HG02759 (cell line): ENCODE measurements around the gene TM2D3.

Experiments used
- ATAC-seq: cut with Tn5 transposase; IDR thresholded peaks from one replicate; pipeline ENCODE4 v1.9.1; 2021; ENCODE audit warnings: mild to moderate bottlenecking, moderate library complexity; ENCODE audit not compliant: unreplicated experiment

TM2D3 gene

GRCh38 chr15:101625980-101626379 lies 26.2 kb downstream of the TM2D3 start:
- ATAC-seq = no peak

- ATAC-seq = no peak
These were observed 27.0 kb downstream of the TM2D3 start for GRCh38 chr15:101625184-101625583.

GRCh38 chr15:101623367-101624304 lies 28.5 kb downstream of the TM2D3 start:
- ATAC-seq = no peak

GRCh38 chr15:101621961-101622360 lies 30.2 kb downstream of the TM2D3 start:
- no peak for ATAC-seq

- ATAC-seq = no peak
These were observed 31.5 kb downstream of the TM2D3 start for GRCh38 chr15:101620671-101621070.

GRCh38 chr15:101619615-101619865 lies 32.6 kb downstream of the TM2D3 start:
- no peak for ATAC-seq

GRCh38 chr15:101618851-101619614 lies 33.1 kb downstream of the TM2D3 start:
- no peak for ATAC-seq

GRCh38 chr15:101618076-101618475 lies 34.1 kb downstream of the TM2D3 start:
- ATAC-seq = no peak

- ATAC-seq = no peak
These were observed 34.7 kb downstream of the TM2D3 start for GRCh38 chr15:101617390-101617965.

- ATAC-seq = no peak
These were observed 36.0 kb downstream of the TM2D3 start for GRCh38 chr15:101615986-101616848.

GRCh38 chr15:101615414-101615985 lies 36.7 kb downstream of the TM2D3 start:
- ATAC-seq = no peak

- no peak for ATAC-seq
These were observed 37.4 kb downstream of the TM2D3 start for GRCh38 chr15:101614761-101615160.

- ATAC-seq = no peak
These were observed 38.1 kb downstream of the TM2D3 start for GRCh38 chr15:101614001-101614585.

- no peak for ATAC-seq
These were observed 38.8 kb downstream of the TM2D3 start for GRCh38 chr15:101613130-101614000.

- no peak for ATAC-seq
These were observed 39.5 kb downstream of the TM2D3 start for GRCh38 chr15:101612676-101613075.

- no peak for ATAC-seq
These were observed 40.4 kb downstream of the TM2D3 start for GRCh38 chr15:101611580-101612299.

GRCh38 chr15:101611007-101611406 lies 41.2 kb downstream of the TM2D3 start:
- no peak for ATAC-seq

GRCh38 chr15:101610611-101611000 lies 41.6 kb downstream of the TM2D3 start:
- no peak for ATAC-seq
